H1 (cell line): ENCODE results near the gene ELL2. TPM values are rescaled to one million over a fixed set of nuclear protein-coding genes. Genes with fewer than 3 reads are reported as not detected.

Experiments used
- FOSL1 ChIP-seq: IDR thresholded peaks from 2 replicates; pipeline ENCODE4 v1.6.1; 2011; ENCODE audit warnings: mild to moderate bottlenecking, low read depth, low read length, moderate library complexity; ENCODE audit not compliant: insufficient read depth
- HDAC2 ChIP-seq, 2 experiments: fragments of 300-600 bp in 1 of 2; sonication (generic) in 1 of 2; IDR thresholded peaks; 2 replicates each; pipeline ENCODE4 v1.6.1; 2011 to 2012; ENCODE audit warnings: low read depth in 2 of 2, low read length in 2 of 2, mild to moderate bottlenecking in 2 of 2, moderate library complexity in 2 of 2, borderline replicate concordance in 1 of 2, inconsistent platforms in 1 of 2
- POLR2AphosphoS5 ChIP-seq: IDR thresholded peaks from 2 replicates; pipeline ENCODE4 v1.6.1; 2011; ENCODE audit warnings: low read depth, low read length
- RFX5 ChIP-seq: IDR thresholded peaks from 2 replicates; pipeline ENCODE4 v1.6.1; 2011; ENCODE audit warnings: low read depth, low read length, improper control_type of control experiment, borderline replicate concordance
- SAP30 ChIP-seq: fragments of 300-600 bp; sonication (generic); IDR thresholded peaks from 2 replicates; pipeline ENCODE4 v1.7.1; 2012; ENCODE audit warnings: low read length, moderate library complexity, mild to moderate bottlenecking, inconsistent platforms; ENCODE audit not compliant: insufficient read depth, insufficient replicate concordance
- SP1 ChIP-seq: IDR thresholded peaks from 2 replicates; pipeline ENCODE4 v1.6.1; 2011; ENCODE audit warnings: low read depth, low read length
- TBP ChIP-seq: IDR thresholded peaks from 2 replicates; pipeline ENCODE4 v1.6.1; 2011; ENCODE audit warnings: low read depth, low read length, improper control_type of control experiment
- YY1 ChIP-seq: IDR thresholded peaks from 2 replicates; pipeline ENCODE4 v1.6.1; 2011; ENCODE audit warnings: low read depth, mild to moderate bottlenecking, low read length
- polyA plus RNA-seq, 7 experiments: library from polyadenylated mRNA; depleted of rRNA in 3 of 7; stranded (reverse) in 5 of 7; unstranded in 2 of 7; fragments of >200 nt in 5 of 7; fragments of 200-250 nt in 2 of 7; gene quantifications; 1 replicate in 5 of 7; 2 replicates in 1 of 7; 4 replicates in 1 of 7; pipeline versions ENCODE4 v1.2.1 to v1.2.3, GENCODE V29; 2011 to 2013; ENCODE audit warnings: missing spikeins in 2 of 7, mixed read lengths in 2 of 7
- total RNA-seq: library from RNA; stranded (reverse); fragmentation: NEBNext Ultra II Directional; extraction: Animal tissue kit (Norgen Biotek cat#: 25700); gene quantifications from 2 replicates; pipeline ENCODE4 v1.2.1, GENCODE V29; 2021
- TF ChIP-seq, protein P1 (sequence below): fragments of 300-600 bp; sonication (generic); IDR thresholded peaks from 2 replicates; pipeline ENCODE4 v1.7.1; 2012; ENCODE audit warnings: low read length, moderate library complexity, mild to moderate bottlenecking, inconsistent platforms; ENCODE audit not compliant: insufficient replicate concordance
- TF ChIP-seq, protein P2 (sequence below): IDR thresholded peaks from 2 replicates; pipeline ENCODE4 v1.6.1; 2012; ENCODE audit warnings: low read length, inconsistent platforms

The ELL2 gene
- total and polyA plus RNA-seq, 2 of the 8 experiments (the other 6 are each of a cell fraction or from before 2014, with no cell fraction given): 6.3 to 29.4 TPM

DNA sequence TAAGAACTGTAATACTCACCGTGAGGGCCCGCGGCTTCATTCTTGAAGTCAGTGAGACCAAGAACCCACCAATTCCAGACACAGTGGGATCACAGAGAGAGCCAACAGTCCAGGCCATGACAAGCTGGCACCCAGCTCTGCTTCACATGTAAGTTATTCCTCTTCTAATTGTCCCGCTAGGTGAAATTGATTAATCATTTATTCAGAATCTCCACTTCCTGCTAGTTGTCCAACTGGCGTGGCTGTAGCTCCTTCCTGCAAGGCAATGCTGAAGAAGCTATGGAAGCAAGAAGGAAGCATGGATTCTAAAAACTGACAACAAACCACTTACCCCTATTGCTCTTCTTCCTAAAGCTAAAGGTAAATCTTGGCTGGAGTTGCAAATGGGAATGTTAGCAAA lies 109.1 kb downstream of the ELL2 start (continued):
- TF ChIP-seq, protein P1, sequence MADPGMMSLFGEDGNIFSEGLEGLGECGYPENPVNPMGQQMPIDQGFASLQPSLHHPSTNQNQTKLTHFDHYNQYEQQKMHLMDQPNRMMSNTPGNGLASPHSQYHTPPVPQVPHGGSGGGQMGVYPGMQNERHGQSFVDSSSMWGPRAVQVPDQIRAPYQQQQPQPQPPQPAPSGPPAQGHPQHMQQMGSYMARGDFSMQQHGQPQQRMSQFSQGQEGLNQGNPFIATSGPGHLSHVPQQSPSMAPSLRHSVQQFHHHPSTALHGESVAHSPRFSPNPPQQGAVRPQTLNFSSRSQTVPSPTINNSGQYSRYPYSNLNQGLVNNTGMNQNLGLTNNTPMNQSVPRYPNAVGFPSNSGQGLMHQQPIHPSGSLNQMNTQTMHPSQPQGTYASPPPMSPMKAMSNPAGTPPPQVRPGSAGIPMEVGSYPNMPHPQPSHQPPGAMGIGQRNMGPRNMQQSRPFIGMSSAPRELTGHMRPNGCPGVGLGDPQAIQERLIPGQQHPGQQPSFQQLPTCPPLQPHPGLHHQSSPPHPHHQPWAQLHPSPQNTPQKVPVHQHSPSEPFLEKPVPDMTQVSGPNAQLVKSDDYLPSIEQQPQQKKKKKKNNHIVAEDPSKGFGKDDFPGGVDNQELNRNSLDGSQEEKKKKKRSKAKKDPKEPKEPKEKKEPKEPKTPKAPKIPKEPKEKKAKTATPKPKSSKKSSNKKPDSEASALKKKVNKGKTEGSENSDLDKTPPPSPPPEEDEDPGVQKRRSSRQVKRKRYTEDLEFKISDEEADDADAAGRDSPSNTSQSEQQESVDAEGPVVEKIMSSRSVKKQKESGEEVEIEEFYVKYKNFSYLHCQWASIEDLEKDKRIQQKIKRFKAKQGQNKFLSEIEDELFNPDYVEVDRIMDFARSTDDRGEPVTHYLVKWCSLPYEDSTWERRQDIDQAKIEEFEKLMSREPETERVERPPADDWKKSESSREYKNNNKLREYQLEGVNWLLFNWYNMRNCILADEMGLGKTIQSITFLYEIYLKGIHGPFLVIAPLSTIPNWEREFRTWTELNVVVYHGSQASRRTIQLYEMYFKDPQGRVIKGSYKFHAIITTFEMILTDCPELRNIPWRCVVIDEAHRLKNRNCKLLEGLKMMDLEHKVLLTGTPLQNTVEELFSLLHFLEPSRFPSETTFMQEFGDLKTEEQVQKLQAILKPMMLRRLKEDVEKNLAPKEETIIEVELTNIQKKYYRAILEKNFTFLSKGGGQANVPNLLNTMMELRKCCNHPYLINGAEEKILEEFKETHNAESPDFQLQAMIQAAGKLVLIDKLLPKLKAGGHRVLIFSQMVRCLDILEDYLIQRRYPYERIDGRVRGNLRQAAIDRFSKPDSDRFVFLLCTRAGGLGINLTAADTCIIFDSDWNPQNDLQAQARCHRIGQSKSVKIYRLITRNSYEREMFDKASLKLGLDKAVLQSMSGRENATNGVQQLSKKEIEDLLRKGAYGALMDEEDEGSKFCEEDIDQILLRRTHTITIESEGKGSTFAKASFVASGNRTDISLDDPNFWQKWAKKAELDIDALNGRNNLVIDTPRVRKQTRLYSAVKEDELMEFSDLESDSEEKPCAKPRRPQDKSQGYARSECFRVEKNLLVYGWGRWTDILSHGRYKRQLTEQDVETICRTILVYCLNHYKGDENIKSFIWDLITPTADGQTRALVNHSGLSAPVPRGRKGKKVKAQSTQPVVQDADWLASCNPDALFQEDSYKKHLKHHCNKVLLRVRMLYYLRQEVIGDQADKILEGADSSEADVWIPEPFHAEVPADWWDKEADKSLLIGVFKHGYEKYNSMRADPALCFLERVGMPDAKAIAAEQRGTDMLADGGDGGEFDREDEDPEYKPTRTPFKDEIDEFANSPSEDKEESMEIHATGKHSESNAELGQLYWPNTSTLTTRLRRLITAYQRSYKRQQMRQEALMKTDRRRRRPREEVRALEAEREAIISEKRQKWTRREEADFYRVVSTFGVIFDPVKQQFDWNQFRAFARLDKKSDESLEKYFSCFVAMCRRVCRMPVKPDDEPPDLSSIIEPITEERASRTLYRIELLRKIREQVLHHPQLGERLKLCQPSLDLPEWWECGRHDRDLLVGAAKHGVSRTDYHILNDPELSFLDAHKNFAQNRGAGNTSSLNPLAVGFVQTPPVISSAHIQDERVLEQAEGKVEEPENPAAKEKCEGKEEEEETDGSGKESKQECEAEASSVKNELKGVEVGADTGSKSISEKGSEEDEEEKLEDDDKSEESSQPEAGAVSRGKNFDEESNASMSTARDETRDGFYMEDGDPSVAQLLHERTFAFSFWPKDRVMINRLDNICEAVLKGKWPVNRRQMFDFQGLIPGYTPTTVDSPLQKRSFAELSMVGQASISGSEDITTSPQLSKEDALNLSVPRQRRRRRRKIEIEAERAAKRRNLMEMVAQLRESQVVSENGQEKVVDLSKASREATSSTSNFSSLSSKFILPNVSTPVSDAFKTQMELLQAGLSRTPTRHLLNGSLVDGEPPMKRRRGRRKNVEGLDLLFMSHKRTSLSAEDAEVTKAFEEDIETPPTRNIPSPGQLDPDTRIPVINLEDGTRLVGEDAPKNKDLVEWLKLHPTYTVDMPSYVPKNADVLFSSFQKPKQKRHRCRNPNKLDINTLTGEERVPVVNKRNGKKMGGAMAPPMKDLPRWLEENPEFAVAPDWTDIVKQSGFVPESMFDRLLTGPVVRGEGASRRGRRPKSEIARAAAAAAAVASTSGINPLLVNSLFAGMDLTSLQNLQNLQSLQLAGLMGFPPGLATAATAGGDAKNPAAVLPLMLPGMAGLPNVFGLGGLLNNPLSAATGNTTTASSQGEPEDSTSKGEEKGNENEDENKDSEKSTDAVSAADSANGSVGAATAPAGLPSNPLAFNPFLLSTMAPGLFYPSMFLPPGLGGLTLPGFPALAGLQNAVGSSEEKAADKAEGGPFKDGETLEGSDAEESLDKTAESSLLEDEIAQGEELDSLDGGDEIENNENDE: no peak
- TF ChIP-seq SAP30 (no peak), HDAC2 (IDR thresholded peaks at IDR 0.05; ENCODE audit: borderline replicate concordance in 1 of 2, low read depth in 2 of 2, low read length in 2 of 2) (no peak), RFX5 (no peak), YY1 (no peak), POLR2AphosphoS5 (no peak), SP1 (no peak), TBP (no peak), FOSL1 (no peak)
- TF ChIP-seq, protein P2, sequence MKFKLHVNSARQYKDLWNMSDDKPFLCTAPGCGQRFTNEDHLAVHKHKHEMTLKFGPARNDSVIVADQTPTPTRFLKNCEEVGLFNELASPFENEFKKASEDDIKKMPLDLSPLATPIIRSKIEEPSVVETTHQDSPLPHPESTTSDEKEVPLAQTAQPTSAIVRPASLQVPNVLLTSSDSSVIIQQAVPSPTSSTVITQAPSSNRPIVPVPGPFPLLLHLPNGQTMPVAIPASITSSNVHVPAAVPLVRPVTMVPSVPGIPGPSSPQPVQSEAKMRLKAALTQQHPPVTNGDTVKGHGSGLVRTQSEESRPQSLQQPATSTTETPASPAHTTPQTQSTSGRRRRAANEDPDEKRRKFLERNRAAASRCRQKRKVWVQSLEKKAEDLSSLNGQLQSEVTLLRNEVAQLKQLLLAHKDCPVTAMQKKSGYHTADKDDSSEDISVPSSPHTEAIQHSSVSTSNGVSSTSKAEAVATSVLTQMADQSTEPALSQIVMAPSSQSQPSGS: no peak
